ENCODE data around the gene SUFU. TPM values are rescaled to one million over a fixed set of nuclear protein-coding genes. Genes with fewer than 3 reads are reported as not detected.

Gene SUFU
- total and polyA plus RNA-seq, 2 of the 13 experiments (the other 11 are each of a cell fraction or from before 2014, with no cell fraction given): 2.9 to 5.5 TPM

- TF ChIP-seq MAZ (IDR thresholded peaks at IDR 0.05; ENCODE audit: borderline replicate concordance, low read depth, low read length): no peak
- TF ChIP-seq MAZ (CRISPR knock-in tag; IDR thresholded peaks at IDR 0.05; ENCODE audit: low read depth): no peak
- no peak for TF ChIP-seq RFXAP (CRISPR knock-in tag; IDR thresholded peaks at IDR 0.05; ENCODE audit: borderline replicate concordance)
- no peak for TF ChIP-seq ZNF629 (CRISPR knock-in tag; conservative IDR thresholded peaks at IDR 0.05)
Measured at GRCh38 chr10:102610441-102610887, 106.7 kb downstream of the SUFU start (continued).

DNA sequence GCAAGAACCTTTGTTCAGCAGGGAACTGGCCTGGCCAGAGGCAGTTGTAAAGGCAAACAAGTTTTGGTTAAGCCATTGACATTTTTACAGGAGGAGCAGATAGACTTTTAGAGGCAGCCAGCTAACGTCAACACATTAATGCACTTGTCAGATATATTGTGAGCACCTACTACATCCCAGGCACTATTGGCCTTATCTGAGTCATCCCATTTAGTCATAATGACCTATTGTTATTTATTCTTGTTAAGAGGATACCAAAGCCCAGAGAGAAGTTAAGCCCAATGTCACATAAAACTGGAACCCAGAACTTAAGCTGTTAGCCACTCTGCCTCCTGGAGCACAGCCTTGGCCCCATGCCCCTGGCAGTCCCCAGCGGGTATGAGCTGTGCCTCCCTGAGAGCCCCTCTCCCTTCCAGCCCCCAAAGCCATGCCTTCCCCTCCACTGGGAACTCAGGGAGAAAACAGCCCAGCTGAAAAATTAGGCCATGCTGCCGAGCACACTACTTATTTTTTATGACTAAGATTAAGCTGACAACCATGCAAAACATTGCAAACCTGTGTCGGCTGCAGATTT, 107.8 kb downstream of the SUFU start:
- Histone ChIP-seq H3K36me3 (replicated peaks in 1 of 2; ENCODE audit: control insufficient read depth in 1 of 2, insufficient read depth in 2 of 2, low read length in 2 of 2) (peaks cover 3 to 10% of the 10 kb centered on the region in 2 experiments; a peak in 4 of 5 replicates), H4K20me1 (ENCODE audit: insufficient read depth, low read length) (no peaks in the 10 kb centered on the region), H3K4me2 (ENCODE audit: low read depth, low read length) (no peak overlapping the region), H3K9me3 (ENCODE audit: low read length) (no peaks in the 10 kb centered on the region), H3K4me1 (ENCODE audit: insufficient read depth, low read length) (peaks cover 16% of the 10 kb centered on the region; the same call in 1 of the 2 replicates), H3K27ac (ENCODE audit: extremely low read length, insufficient read depth, low read length) (no peak overlapping the region), H2AFZ (ENCODE audit: low read length) (no peak overlapping the region), H3K9ac (ENCODE audit: insufficient read depth, low read depth, low read length) (no peak overlapping the region), H3K4me3 (replicated peaks in 1 of 3; ENCODE audit: insufficient read depth in 1 of 3, low read depth in 2 of 3, low read length in 3 of 3) (no peak overlapping the region), H3K27me3 (ENCODE audit: control insufficient read depth in 1 of 2, insufficient read depth in 2 of 2, low read length in 2 of 2) (no peaks in the 10 kb centered on the region), H3K79me2 (ENCODE audit: insufficient read depth, low read length) (no peaks in the 10 kb centered on the region)
- BruUV-seq (replicated peaks): no TSS peak
- WGBS (ENCODE audit: low lambda C conversion rate): 93% methylated on average over 4 of the region's 4 CpGs
- intact Hi-C loops (cut with micrococcal nuclease; ENCODE audit: unreplicated experiment) (no loop called here), in situ Hi-C loops (cut with HindIII; ENCODE audit: extremely low pct_ligation_motif_present, low pct_unique_long_range_greater_than_20kb) (no loop called here)
- TF ChIP-seq GATA4 (IDR thresholded peaks at IDR 0.05; ENCODE audit: borderline replicate concordance, low read depth): no peak
- no peak for TF ChIP-seq HNRNPL (IDR thresholded peaks at IDR 0.05; ENCODE audit: low read depth, low read length)
- no peak for TF ChIP-seq TGIF2 (CRISPR knock-in tag; IDR thresholded peaks at IDR 0.05)
- TF ChIP-seq KLF16 (CRISPR knock-in tag; IDR thresholded peaks at IDR 0.05): no peak
- no peak for TF ChIP-seq PRPF4 (IDR thresholded peaks at IDR 0.05; ENCODE audit: low read depth, low read length, poor library complexity, severe bottlenecking)
- TF ChIP-seq, protein P1, sequence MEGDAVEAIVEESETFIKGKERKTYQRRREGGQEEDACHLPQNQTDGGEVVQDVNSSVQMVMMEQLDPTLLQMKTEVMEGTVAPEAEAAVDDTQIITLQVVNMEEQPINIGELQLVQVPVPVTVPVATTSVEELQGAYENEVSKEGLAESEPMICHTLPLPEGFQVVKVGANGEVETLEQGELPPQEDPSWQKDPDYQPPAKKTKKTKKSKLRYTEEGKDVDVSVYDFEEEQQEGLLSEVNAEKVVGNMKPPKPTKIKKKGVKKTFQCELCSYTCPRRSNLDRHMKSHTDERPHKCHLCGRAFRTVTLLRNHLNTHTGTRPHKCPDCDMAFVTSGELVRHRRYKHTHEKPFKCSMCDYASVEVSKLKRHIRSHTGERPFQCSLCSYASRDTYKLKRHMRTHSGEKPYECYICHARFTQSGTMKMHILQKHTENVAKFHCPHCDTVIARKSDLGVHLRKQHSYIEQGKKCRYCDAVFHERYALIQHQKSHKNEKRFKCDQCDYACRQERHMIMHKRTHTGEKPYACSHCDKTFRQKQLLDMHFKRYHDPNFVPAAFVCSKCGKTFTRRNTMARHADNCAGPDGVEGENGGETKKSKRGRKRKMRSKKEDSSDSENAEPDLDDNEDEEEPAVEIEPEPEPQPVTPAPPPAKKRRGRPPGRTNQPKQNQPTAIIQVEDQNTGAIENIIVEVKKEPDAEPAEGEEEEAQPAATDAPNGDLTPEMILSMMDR (CRISPR knock-in tag; IDR thresholded peaks at IDR 0.05): no peak
- TF ChIP-seq, protein P2, sequence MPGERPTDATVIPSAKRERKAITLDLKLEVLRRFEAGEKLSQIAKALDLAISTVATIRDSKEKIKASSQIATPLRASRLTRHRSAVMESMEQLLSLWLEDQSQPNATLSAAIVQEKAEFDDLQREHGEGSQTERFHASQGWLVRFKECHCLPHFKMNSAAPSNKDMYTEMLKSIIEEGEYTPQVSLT (CRISPR knock-in tag; IDR thresholded peaks at IDR 0.05; ENCODE audit: borderline replicate concordance, low read depth): no peak
- no peak for TF ChIP-seq KLF6 (CRISPR knock-in tag; IDR thresholded peaks at IDR 0.05)
- DNase-seq (ENCODE audit: low spot score) (no peak), FAIRE-seq (no peak), ATAC-seq (no peak)
- ChIA-PET CTCF (ENCODE audit: low intra/inter-chr PET ratio, low total read pairs) (no interaction called here), POLR2A (interaction anchor here (1.0 to 1.2 kb wide), 2 partner anchors 12 to 14 kb away, joined by 3 to 4 read pairs; no protein-coding TSS in a partner anchor)

Data from HepG2 (cell line).